Mesenchymal stem cell (in vitro differentiated cells and primary cell): ENCODE measurements around the gene SH3TC2.

ENCODE experiments used
- DNase-seq: peaks from one replicate; pipeline ENCODE4 v3.0.0-alpha.2; 2013
- H2AFZ ChIP-seq: one replicate; pipeline ENCODE4 v1.6.1; 2013; ENCODE audit warnings: low read depth, mild to moderate bottlenecking, control low read depth, inconsistent platforms, low read length, moderate library complexity
- H2AK5ac ChIP-seq: 2 replicates; pipeline ENCODE4 v1.6.1; 2013; ENCODE audit warnings: low read length, moderate library complexity, mild to moderate bottlenecking, inconsistent platforms; ENCODE audit not compliant: severe bottlenecking
- H2BK120ac ChIP-seq: one replicate; pipeline ENCODE4 v1.6.1; 2013; ENCODE audit warnings: low read depth, mild to moderate bottlenecking, inconsistent platforms, low read length, moderate library complexity
- H2BK12ac ChIP-seq, 2 experiments: one replicate each; pipeline ENCODE4 v1.6.1; 2013; ENCODE audit warnings: inconsistent platforms in 2 of 2, low read length in 2 of 2, mild to moderate bottlenecking in 2 of 2, moderate library complexity in 2 of 2, control low read depth in 1 of 2
- H2BK15ac ChIP-seq: one replicate; pipeline ENCODE4 v1.6.1; 2013; ENCODE audit warnings: mild to moderate bottlenecking, low read depth, inconsistent platforms; ENCODE audit not compliant: poor library complexity, severe bottlenecking
- H2BK5ac ChIP-seq: 2 replicates; pipeline ENCODE4 v1.6.1; 2013; ENCODE audit warnings: low read depth, mild to moderate bottlenecking, low read length, control low read depth, inconsistent platforms; ENCODE audit not compliant: poor library complexity, severe bottlenecking
- H3K14ac ChIP-seq, 2 experiments: one replicate each; pipeline ENCODE4 v1.6.1; 2013; ENCODE audit warnings: inconsistent platforms in 2 of 2, low read length in 2 of 2, control low read depth in 1 of 2, mild to moderate bottlenecking in 1 of 2, moderate library complexity in 1 of 2
- H3K18ac ChIP-seq, 2 experiments: one replicate each; pipeline ENCODE4 v1.6.1; 2013; ENCODE audit warnings: inconsistent platforms in 2 of 2, low read length in 2 of 2, control low read depth in 1 of 2, low read depth in 1 of 2, mild to moderate bottlenecking in 1 of 2
- H3K23ac ChIP-seq, 2 experiments: one replicate each; pipeline ENCODE4 v1.6.1; 2013; ENCODE audit warnings: inconsistent platforms in 2 of 2, low read length in 2 of 2, mild to moderate bottlenecking in 2 of 2, moderate library complexity in 2 of 2, control low read depth in 1 of 2
- H3K27ac ChIP-seq: 2 replicates; pipeline ENCODE4 v1.5.1; 2013; ENCODE audit warnings: mild to moderate bottlenecking, moderate library complexity, low read length, control low read depth, inconsistent platforms; ENCODE audit not compliant: poor library complexity, severe bottlenecking
- H3K27me3 ChIP-seq, 2 experiments: 2 replicates each; pipeline versions ENCODE4 v1.6.1 to v1.7.0; 2013; ENCODE audit warnings: low read length in 2 of 2, mild to moderate bottlenecking in 2 of 2, moderate library complexity in 2 of 2, control low read depth in 1 of 2, inconsistent platforms in 1 of 2; ENCODE audit not compliant: control insufficient read depth in 1 of 2, insufficient read depth in 1 of 2
- H3K36me3 ChIP-seq, 2 experiments: 2 replicates each; pipeline versions ENCODE4 v1.6.1 to v1.7.0; 2013; ENCODE audit warnings: low read length in 2 of 2, control low read depth in 1 of 2, inconsistent platforms in 1 of 2, low read depth in 1 of 2, mild to moderate bottlenecking in 1 of 2; ENCODE audit not compliant: insufficient read depth in 2 of 2, control insufficient read depth in 1 of 2
- H3K4ac ChIP-seq, 2 experiments: one replicate each; pipeline ENCODE4 v1.6.1; 2013; ENCODE audit warnings: inconsistent platforms in 2 of 2, low read length in 2 of 2, mild to moderate bottlenecking in 2 of 2, moderate library complexity in 2 of 2, control low read depth in 1 of 2, low read depth in 1 of 2
- H3K4me1 ChIP-seq: 2 replicates; pipeline ENCODE4 v1.6.1; 2013; ENCODE audit warnings: low read depth, low read length, control low read depth; ENCODE audit not compliant: control insufficient read depth, insufficient read depth
- H3K4me2 ChIP-seq: 2 replicates; pipeline ENCODE4 v1.6.1; 2013; ENCODE audit warnings: low read length, mild to moderate bottlenecking, inconsistent platforms; ENCODE audit not compliant: poor library complexity, severe bottlenecking
- H3K4me3 ChIP-seq, 2 experiments: 2 replicates each; pipeline versions ENCODE4 v1.5.1 to v1.7.0; 2013; ENCODE audit warnings: low read length in 2 of 2, mild to moderate bottlenecking in 2 of 2, control low read depth in 1 of 2, low read depth in 1 of 2; ENCODE audit not compliant: insufficient read depth in 1 of 2
- H3K79me1 ChIP-seq: replicated peaks from 2 replicates; pipeline ENCODE4 v1.6.1; 2013; ENCODE audit warnings: mild to moderate bottlenecking, control low read depth, low read length, inconsistent platforms; ENCODE audit not compliant: poor library complexity, severe bottlenecking
- H3K9ac ChIP-seq: 2 replicates; pipeline ENCODE4 v1.7.0; 2013; ENCODE audit warnings: mild to moderate bottlenecking, low read length, moderate library complexity
- H3K9me3 ChIP-seq: 2 replicates; pipeline ENCODE4 v1.7.0; 2013; ENCODE audit warnings: mild to moderate bottlenecking, low read length; ENCODE audit not compliant: control insufficient read depth
- H4K8ac ChIP-seq: one replicate; pipeline ENCODE4 v1.6.1; 2013; ENCODE audit warnings: inconsistent platforms, mild to moderate bottlenecking, low read length, moderate library complexity
- H4K91ac ChIP-seq: one replicate; pipeline ENCODE4 v1.6.1; 2013; ENCODE audit warnings: mild to moderate bottlenecking, low read length, inconsistent platforms
- WGBS: methylation state at CpG from one replicate; pipeline ENCODE4 v1.1.7; 2013; ENCODE audit warnings: mixed read lengths; 5-methylcytosine and 5-hydroxymethylcytosine counted together

SH3TC2 gene

DNA sequence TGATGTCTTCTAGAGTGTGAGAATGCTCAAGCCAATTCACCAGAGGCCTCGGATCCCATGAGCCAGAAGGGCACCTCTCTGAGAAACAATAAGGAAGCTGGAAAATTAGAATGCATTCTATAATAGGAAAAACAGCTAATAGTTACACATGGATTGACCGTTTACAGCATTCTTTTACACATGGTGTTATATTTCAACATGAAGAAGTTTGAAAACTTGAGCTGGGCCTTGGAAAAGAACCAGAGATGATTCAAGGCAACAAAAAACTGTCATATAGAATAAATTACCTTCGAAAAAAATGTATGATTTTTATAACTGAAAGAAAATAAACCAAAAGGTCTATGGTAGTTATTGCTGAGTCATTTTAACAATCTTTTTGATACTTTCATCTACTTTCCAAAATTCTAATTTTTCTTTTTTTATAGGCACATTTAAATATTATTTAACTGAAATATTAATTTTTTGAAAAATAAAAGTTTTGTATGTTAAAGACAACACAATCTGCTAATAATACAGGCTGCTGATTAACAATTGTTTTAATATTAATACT, 6.2 kb downstream of the SH3TC2 start:
- Histone ChIP-seq H4K91ac (no peak overlapping the region), H3K18ac (no peak overlapping the region), H3K36me3 (no peaks in the 10 kb centered on the region), H3K27me3 (no peaks in the 10 kb centered on the region), H2BK12ac (no peak overlapping the region), H3K9me3 (peaks cover 11% of the 10 kb centered on the region), H3K4me1 (peaks cover 2% of the 10 kb centered on the region), H2BK15ac (no peak overlapping the region), H3K79me1 (no peaks in the 10 kb centered on the region), H3K14ac (no peak overlapping the region), H2BK5ac (no peak overlapping the region), H3K4me3 (no peak overlapping the region), H3K9ac (no peak overlapping the region), H2AFZ (no peak overlapping the region), H3K4ac (no peak overlapping the region), H3K4me2 (no peak overlapping the region), H2BK120ac (no peak overlapping the region), H3K27ac (no peak overlapping the region), H2AK5ac (no peak overlapping the region), H4K8ac (no peak overlapping the region), H3K23ac (no peak overlapping the region)
- DNase-seq, result no peak
- 100% methylated on average over 1 of the region's 3 CpGs for WGBS

DNA sequence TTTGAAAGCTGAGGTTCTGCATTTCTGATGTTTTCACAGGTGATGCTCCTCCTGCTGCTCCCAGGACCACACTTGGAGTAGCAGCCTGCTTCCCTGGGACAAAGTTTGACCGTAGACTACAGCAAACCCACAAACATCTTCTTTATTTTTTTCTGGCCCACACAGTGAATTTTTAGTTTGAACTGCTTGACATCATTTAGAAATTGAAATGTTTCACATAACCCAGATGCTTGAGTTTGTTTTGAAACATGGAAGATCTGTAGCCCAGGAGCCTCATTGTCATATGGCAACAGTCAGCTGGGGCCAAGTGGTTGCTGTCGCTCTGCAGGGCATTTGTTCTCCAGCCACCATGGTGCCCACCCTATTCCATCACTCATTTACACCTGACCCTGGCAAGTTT, 8.4 kb downstream of the SH3TC2 start:
- H4K91ac ChIP-seq, result no peak overlapping the region
- H3K9ac ChIP-seq, result no peak overlapping the region
- H3K18ac ChIP-seq, result no peak overlapping the region
- no peak overlapping the region for H2AFZ ChIP-seq
- no peak overlapping the region for H3K4me3 ChIP-seq
- H3K4me2 ChIP-seq, result no peak overlapping the region
- no peak for DNase-seq
- no peak overlapping the region for H3K4ac ChIP-seq
- peaks cover 2% of the 10 kb centered on the region for H3K4me1 ChIP-seq
- no peak overlapping the region for H2BK5ac ChIP-seq
- H3K14ac ChIP-seq, result peak overlapping the region in 1 of 2 experiments; percentile 32
- peaks cover 11% of the 10 kb centered on the region for H3K9me3 ChIP-seq
- H2AK5ac ChIP-seq, result no peak overlapping the region
- no peak overlapping the region for H4K8ac ChIP-seq
- no peak overlapping the region for H3K27ac ChIP-seq
- no peaks in the 10 kb centered on the region for H3K36me3 ChIP-seq
- no peak overlapping the region for H2BK120ac ChIP-seq
- no peaks in the 10 kb centered on the region for H3K27me3 ChIP-seq
- WGBS, result 21% methylated on average over 1 of the region's 2 CpGs
- no peak overlapping the region for H3K23ac ChIP-seq
- H2BK12ac ChIP-seq, result peak overlapping the region in 1 of 2 experiments; percentile 39
- no peak overlapping the region for H2BK15ac ChIP-seq
- H3K79me1 ChIP-seq, result no peaks in the 10 kb centered on the region

DNA sequence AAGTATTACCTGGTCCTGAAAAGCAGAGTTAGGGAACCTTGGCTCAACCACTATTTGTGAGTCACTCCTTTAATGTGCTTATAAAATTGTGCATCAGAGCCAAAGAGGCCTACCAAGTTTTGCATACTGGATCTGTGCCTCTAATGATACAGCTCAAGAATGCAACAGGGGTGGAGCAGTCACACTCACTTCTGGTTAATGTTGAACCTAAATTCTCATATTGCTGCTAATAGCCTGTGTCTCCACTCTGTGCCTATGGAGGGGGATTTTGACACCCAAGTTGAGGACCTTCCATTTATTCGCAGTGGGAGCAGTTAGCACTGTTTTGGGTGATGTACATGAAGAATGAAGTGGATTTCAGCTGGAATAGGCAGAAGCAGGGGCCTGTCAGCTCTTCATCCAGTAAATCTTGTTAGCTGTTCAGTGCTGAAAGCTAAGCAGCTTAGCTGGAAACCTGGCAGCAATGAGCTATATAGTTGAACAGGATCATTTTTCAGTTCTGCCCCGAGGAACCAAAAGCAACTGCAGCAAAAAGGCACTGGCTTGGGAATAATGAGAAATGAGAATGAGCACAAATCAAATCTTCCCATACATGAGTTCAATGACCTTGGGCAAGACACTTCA, 9.7 kb downstream of the SH3TC2 start:
- Histone ChIP-seq H2AFZ (no peak overlapping the region), H4K91ac (no peak overlapping the region), H2BK15ac (no peak overlapping the region), H2BK12ac (no peak overlapping the region), H2BK120ac (no peak overlapping the region), H2AK5ac (no peak overlapping the region), H3K18ac (no peak overlapping the region), H3K9me3 (peaks cover 6% of the 10 kb centered on the region), H3K79me1 (no peaks in the 10 kb centered on the region), H3K27me3 (no peaks in the 10 kb centered on the region), H3K36me3 (no peaks in the 10 kb centered on the region), H3K4me2 (no peak overlapping the region), H3K4me3 (no peak overlapping the region), H3K4ac (no peak overlapping the region), H3K23ac (no peak overlapping the region), H4K8ac (no peak overlapping the region), H3K9ac (peak overlapping the region; percentile 8), H3K27ac (peak overlapping the region; percentile 37), H3K4me1 (peaks cover 4% of the 10 kb centered on the region), H3K14ac (no peak overlapping the region), H2BK5ac (no peak overlapping the region)
- 85% methylated on average over 2 of the region's 2 CpGs for WGBS
- no peak for DNase-seq

DNA sequence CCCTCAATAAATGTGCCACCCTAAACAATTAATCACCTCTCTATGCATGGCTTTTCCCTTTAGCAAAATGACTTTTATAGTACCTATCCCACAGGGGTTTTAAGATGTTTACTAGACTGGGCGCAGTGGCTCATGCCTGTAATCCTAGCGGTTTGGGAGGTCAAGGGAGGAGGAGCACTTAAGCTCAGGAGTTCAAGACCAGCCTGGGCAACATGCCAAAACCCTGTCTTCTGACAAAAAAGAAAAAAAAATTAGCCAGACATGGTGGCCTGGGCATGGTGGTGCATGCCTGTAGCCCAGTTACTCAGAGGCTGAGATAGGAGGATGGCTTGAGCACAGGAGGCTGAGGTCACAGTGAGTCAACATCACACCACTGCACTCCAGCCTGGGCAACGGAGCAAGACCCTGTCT, 13.5 kb downstream of the SH3TC2 start:
- no peak overlapping the region for H4K91ac ChIP-seq
- WGBS, result 60% methylated on average over 3 of the region's 3 CpGs
- peak overlapping the region; percentile 14 for H2AK5ac ChIP-seq
- no peak overlapping the region for H2BK15ac ChIP-seq
- H3K4me2 ChIP-seq, result no peak overlapping the region
- no peak overlapping the region for H2AFZ ChIP-seq
- no peak overlapping the region for H3K18ac ChIP-seq
- no peak overlapping the region for H3K27ac ChIP-seq
- H3K23ac ChIP-seq, result no peak overlapping the region
- no peaks in the 10 kb centered on the region for H3K79me1 ChIP-seq
- no peak overlapping the region for H2BK12ac ChIP-seq
- H3K4me1 ChIP-seq, result peaks cover 6% of the 10 kb centered on the region
- H4K8ac ChIP-seq, result no peak overlapping the region
- H3K14ac ChIP-seq, result no peak overlapping the region
- no peak overlapping the region for H2BK5ac ChIP-seq
- H3K9me3 ChIP-seq, result no peaks in the 10 kb centered on the region
- H3K4me3 ChIP-seq, result no peak overlapping the region
- H3K36me3 ChIP-seq, result no peaks in the 10 kb centered on the region
- peak; percentile 34 for DNase-seq
- H3K4ac ChIP-seq, result no peak overlapping the region
- no peaks in the 10 kb centered on the region for H3K27me3 ChIP-seq
- H3K9ac ChIP-seq, result no peak overlapping the region
- no peak overlapping the region for H2BK120ac ChIP-seq
